ENCODE data around the gene CUL3.

DNA sequence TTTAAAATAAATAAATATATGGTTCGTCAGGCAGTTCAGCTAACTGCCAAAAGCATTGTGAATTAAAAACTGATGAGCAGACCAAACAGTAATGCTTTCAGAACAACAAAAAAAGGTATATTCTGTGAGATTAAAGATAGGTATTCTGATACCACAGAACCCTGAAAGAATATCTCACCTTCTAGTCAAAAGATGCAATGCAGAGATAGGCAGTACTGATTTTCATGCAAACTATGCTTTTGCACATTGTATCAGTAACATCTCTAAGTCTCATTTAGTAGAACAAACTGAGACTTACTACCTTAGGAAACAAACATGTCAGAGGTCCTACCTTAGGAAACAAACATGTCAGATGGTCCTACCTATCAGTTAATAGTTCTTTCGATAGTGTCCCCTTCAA, 32.4 kb downstream of the CUL3 start:
- no peak for TF ChIP-seq POLR2AphosphoS5 (IDR thresholded peaks at IDR 0.05)
- TF ChIP-seq, protein P1, sequence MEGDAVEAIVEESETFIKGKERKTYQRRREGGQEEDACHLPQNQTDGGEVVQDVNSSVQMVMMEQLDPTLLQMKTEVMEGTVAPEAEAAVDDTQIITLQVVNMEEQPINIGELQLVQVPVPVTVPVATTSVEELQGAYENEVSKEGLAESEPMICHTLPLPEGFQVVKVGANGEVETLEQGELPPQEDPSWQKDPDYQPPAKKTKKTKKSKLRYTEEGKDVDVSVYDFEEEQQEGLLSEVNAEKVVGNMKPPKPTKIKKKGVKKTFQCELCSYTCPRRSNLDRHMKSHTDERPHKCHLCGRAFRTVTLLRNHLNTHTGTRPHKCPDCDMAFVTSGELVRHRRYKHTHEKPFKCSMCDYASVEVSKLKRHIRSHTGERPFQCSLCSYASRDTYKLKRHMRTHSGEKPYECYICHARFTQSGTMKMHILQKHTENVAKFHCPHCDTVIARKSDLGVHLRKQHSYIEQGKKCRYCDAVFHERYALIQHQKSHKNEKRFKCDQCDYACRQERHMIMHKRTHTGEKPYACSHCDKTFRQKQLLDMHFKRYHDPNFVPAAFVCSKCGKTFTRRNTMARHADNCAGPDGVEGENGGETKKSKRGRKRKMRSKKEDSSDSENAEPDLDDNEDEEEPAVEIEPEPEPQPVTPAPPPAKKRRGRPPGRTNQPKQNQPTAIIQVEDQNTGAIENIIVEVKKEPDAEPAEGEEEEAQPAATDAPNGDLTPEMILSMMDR (IDR thresholded peaks at IDR 0.05) = no peak

All from gastroesophageal sphincter (tissue), 3 donors.